GM19238 (cell line): ENCODE results near the gene ADORA1.

ENCODE experiments used
- DNase-seq: peaks from one replicate; pipeline ENCODE4 v3.0.0; 2011; ENCODE audit warnings: low spot score; ENCODE audit not compliant: insufficient read length

ADORA1 gene

GRCh38 chr1:203140743-203141520 is 13.4 kb downstream of the ADORA1 start:
- no peak for DNase-seq

DNA sequence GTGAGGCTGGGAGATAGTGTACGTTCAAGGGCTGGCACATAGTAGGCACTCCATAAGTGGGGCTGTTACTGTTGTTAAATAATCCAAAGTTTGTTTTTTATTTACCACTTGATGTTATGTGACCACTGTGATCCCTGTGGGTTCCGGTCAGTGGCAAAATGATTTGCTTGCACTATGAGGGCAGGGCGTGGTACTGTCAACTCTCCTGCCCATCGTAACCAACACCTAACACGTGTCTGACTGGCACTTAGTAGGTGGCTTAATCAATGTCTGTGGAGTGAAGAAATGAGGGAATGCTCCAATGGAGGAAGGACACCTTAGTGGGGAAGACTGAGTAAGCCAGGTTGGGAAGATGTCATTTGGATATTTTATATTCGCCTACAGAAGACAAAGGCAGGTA is 14.6 kb downstream of the ADORA1 start:
- no peak for DNase-seq

GRCh38 chr1:203142684-203143408 is 15.3 kb downstream of the ADORA1 start:
- DNase-seq: no peak

DNA sequence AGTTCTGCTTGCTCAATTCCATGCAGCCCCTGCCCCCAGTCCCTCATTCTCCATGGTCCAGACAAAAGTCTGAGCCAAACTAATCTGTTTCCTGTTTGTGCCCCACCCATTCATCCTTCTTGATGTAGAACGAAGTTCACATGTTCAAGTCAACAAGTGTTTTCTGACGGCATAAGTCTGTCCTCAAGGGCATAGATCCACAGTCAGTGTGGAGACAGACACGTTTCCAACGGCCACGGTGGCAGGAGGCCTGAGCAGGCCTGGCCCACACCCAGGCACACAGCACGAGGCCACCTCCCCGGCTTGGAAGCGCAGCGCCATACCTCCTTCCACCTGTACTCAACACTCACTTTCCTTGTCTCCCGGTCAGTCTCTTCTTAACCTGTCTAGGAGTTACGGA is 16.1 kb downstream of the ADORA1 start:
- DNase-seq: no peak

- no peak for DNase-seq
Measured at GRCh38 chr1:203144661-203145060, 17.1 kb downstream of the ADORA1 start.

GRCh38 chr1:203145321-203146041 is 18.0 kb downstream of the ADORA1 start:
- no peak for DNase-seq

DNA sequence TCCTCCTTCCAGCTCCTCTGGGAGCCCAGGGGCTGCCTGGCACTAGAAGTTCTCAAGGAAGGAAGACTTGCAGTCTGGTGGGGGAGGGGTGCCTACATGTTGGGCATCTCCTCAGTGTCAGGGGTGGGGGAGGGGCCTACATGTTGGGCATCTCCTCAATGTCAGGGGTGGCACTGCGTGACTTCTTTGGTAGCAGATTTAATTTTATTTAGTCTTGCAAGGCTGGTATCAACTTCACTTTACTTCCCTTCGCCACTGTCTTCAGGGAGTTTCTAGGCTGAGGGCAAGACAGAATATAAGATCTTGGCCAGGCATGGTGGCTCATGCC is 18.5 kb downstream of the ADORA1 start:
- DNase-seq: no peak

DNA sequence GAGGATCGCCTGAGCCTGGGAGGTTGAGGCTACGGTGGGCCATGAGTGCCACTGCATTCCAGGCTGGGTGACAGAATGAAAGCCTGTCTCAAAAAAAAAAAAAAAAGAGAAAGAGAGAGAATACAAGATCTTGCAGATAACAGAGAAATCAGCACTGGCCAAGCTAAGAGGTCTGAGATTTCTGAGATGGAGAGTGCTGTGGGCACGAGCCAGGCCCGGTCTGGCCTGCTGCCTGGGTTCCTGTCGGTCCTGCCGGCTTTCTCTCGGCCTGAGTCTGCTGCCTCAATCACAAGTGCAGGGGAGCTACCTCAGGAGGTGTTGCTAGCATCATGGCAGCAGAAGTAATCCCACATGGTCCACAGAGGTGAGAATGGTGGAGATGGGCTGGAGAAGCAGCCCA is 19.0 kb downstream of the ADORA1 start:
- no peak for DNase-seq

DNA sequence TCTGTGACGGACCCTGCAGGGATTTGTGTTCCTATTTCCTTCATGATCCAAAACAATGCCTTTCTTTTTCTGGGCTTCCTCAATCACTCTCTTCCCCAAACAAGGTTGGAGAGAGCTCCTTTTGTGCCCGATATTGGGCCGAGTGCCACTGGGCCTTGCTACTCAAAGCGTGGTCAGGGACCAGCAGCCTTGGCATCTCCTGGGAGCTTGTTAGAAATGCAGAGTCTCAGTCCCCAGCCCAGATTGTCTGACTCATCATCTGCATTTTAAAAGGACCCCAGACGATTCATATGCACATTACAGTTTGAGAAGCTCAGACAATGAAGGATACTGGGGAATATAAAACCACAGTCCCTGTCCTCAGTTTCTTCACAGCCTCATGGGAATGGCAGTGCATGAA is 19.9 kb downstream of the ADORA1 start:
- DNase-seq: no peak

- DNase-seq: no peak
Measured at GRCh38 chr1:203148127-203148526, 20.6 kb downstream of the ADORA1 start.

DNA sequence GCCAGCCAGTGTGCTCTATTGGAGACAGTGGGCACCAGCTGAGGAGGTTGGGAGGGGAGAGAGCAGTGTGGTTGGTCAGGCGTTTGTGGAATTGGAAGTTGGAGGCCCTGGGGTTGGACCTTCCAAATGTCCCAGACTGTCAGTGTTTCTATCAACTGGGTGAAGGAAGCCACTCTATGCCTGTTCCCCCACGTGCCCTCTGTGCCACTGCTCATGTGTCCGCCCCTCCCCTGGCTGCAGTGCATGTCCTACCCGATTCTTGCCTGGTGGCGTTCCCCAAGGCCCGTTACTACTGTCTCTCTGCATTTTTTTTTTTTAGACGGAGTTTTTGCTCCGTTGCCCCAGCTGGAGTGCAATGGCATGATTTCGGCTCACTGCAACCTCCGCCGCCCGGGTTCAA is 21.1 kb downstream of the ADORA1 start:
- no peak for DNase-seq

GRCh38 chr1:203149188-203149840 is 21.8 kb downstream of the ADORA1 start:
- no peak for DNase-seq

DNA sequence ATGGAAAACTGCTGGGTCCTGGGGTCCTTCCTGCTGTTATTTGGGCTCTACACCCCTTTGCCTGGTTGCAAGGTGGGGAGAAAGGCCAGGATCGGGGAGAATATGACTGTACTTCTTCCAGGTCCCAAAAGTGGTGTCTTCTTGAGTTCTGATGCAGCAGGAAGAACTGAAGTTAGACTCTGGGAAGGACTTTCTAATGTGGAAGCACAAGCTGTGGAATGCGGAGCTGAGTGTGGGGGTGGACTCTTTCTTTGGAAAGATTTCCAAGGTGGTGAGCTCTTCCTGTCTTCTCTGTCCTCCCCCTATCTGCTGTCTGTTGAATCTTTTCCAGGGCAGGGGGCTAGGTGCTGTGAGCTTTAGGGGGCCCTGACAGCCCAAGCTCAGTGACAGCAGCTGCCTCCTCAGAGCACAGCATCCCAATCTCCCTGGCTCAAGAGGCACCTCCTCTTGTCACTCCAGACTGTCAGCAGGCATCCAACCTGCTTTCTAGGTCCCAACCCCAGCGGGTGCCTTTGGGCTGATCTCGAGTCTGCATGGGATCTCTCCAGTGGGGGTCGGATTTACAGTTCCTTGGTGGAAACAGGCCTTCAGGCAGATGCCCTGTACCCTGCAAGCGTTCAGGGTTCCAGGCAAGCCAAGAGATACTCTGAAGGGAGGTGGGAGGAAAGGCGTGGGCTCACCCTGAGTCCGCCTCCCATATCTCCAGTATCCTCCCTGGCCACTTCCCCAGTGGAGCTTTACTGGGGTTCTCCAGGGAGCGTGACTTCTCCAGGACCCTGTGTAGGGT is 23.2 kb downstream of the ADORA1 start:
- no peak for DNase-seq

- no peak for DNase-seq
Measured at GRCh38 chr1:203151362-203152157, 24.0 kb downstream of the ADORA1 start.

DNA sequence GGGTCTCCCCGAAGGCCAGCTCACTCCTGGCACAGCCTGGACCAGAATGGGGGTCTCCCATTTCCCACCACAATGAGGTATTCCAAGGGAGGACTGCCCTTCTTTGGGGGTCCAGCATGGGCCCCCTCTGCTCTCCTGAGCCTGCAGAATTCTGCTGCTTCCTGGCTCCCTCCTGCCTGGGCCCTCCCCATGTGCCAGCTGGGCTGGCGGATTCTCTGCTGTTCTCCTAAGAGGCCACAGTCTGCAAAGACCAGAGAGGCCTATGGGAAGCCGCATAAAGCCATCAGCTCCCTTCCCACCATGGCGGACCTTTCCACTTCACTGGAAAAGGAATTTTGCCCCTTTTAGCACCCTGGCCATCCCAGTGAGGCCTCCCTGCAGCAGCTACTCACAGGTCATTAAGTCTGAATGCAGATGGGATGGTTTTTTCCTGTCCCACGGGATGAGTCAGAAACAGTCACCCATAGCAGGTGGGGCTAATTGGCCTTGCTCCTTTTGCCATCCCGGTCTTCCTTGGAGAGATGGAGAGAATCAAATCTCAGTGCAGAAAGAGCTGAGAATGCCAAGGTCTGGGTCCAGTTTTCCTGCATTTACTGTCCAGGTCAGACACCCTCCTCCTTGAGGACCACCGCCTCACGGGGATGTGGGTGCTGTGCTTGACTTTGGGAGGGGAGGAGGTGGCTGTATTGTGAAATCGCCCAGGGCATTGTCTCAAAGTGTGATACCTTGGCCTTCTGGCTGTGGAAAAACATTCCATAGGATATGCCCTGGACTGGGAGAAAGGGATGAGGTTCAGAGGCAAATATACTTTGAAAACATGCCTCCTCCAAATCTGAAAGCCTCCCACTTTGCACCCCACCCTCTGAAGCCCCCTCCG is 24.9 kb downstream of the ADORA1 start:
- no peak for DNase-seq

GRCh38 chr1:203153051-203153988 is 25.8 kb downstream of the ADORA1 start:
- DNase-seq: no peak

- no peak for DNase-seq
Measured at GRCh38 chr1:203153989-203154821, 26.7 kb downstream of the ADORA1 start.
